Smooth muscle cell of the brain vasculature (primary cell): Measurements from ENCODE around the gene PLAA.
"Not testable (repeated sequence)": the region's sequence is repeated elsewhere in the genome, so short reads cannot be mapped to it uniquely, and the experiment has no call there.

Experiments
- DNase-seq: peaks from one replicate; pipeline ENCODE4 v3.0.0-alpha.2; 2012; ENCODE audit warnings: low read depth, low spot score

PLAA gene

GRCh38 chr9:26935847-26936246 lies 11.2 kb downstream of the PLAA start:
- no peak for DNase-seq

- DNase-seq, result no peak
Measured at GRCh38 chr9:26928902-26929495, 18.0 kb downstream of the PLAA start.

- no peak for DNase-seq
Measured at GRCh38 chr9:26925609-26926008, 21.4 kb downstream of the PLAA start.

- DNase-seq, result no peak
Measured at GRCh38 chr9:26919698-26920097, 27.3 kb downstream of the PLAA start.

GRCh38 chr9:26913138-26913668 lies 33.8 kb downstream of the PLAA start:
- DNase-seq, result no peak

GRCh38 chr9:26904671-26905070 lies 42.4 kb downstream of the PLAA start:
- no peak for DNase-seq

- no peak for DNase-seq
Measured at GRCh38 chr9:26904070-26904469, 43.0 kb downstream of the PLAA start.

- no peak for DNase-seq
Measured at GRCh38 chr9:26893030-26893676, 53.9 kb downstream of the PLAA start.

GRCh38 chr9:26892251-26893029 lies 54.6 kb downstream of the PLAA start, which contains the start of gene CAAP1:
Gene CAAP1 (minus strand): TSS chr9:26892802. CDS start chr9:26892715, 87 bp downstream.
- peak; percentile 73 for DNase-seq

- DNase-seq, result no peak
Measured at GRCh38 chr9:26891726-26892125, 55.3 kb downstream of the PLAA start.

GRCh38 chr9:26888271-26888670 lies 58.8 kb downstream of the PLAA start:
- no peak for DNase-seq

- DNase-seq, result no peak
Measured at GRCh38 chr9:26882154-26882553, 64.9 kb downstream of the PLAA start.

GRCh38 chr9:26880262-26880661 lies 66.8 kb downstream of the PLAA start:
- no peak for DNase-seq

- not testable (repeated sequence) for DNase-seq
Measured at GRCh38 chr9:26875155-26875554, 71.9 kb downstream of the PLAA start.

GRCh38 chr9:26870292-26870691 lies 76.8 kb downstream of the PLAA start:
- no peak for DNase-seq

GRCh38 chr9:26863074-26863473 lies 84.0 kb downstream of the PLAA start:
- DNase-seq, result no peak

- no peak for DNase-seq
Measured at GRCh38 chr9:26856413-26857032, 90.5 kb downstream of the PLAA start.
